Measurements from ENCODE around the gene ECEL1. TPM values are rescaled to one million over a fixed set of nuclear protein-coding genes. Genes with fewer than 3 reads are reported as not detected.

Gene ECEL1
- total and polyA plus RNA-seq, 2 experiments from 2014 or later: 1.1 to 1.2 TPM

- 76% methylated on average over 14 of the region's 15 CpGs for WGBS (ENCODE audit: low lambda C conversion rate, missing lambda C conversion rate)
- Histone ChIP-seq H4K20me1 (ENCODE audit: insufficient read depth, poor library complexity, severe bottlenecking) (no peaks in the 10 kb centered on the region), H2AFZ (no peak overlapping the region), H3K4me2 (no peak overlapping the region), H3K9me2 (replicated peaks; ENCODE audit: insufficient read depth) (no peaks in the 10 kb centered on the region), H3K4me1 (ENCODE audit: insufficient read depth) (no peaks in the 10 kb centered on the region), H3K36me3 (replicated peaks; ENCODE audit: insufficient read depth, low read depth) (no peaks in the 10 kb centered on the region), H3K27me3 (no peaks in the 10 kb centered on the region), H3K79me2 (no peaks in the 10 kb centered on the region), H3K4me3 (no peak overlapping the region), H3K27ac (no peak overlapping the region), H3K9me3 (ENCODE audit: low read depth) (no peaks in the 10 kb centered on the region)
- TF ChIP-seq CTCF (IDR thresholded peaks at IDR 0.05; ENCODE audit: poor library complexity) (no peak), EZH2 (IDR thresholded peaks at IDR 0.05; ENCODE audit: borderline replicate concordance) (no peak), EZH2phosphoT487 (IDR thresholded peaks at IDR 0.05; ENCODE audit: low read depth, severe bottlenecking, unreplicated experiment) (no peak)
- peak; percentile 5 for DNase-seq (ENCODE audit: low spot score)
Measured at GRCh38 chr2:232436381-232437194, 51.0 kb downstream of the ECEL1 start.

GRCh38 chr2:232435805-232436204 is 51.8 kb downstream of the ECEL1 start:
- DNase-seq (ENCODE audit: low spot score): no peak
- H2AFZ ChIP-seq: no peak overlapping the region
- no peaks in the 10 kb centered on the region for H3K36me3 ChIP-seq (replicated peaks; ENCODE audit: insufficient read depth, low read depth)
- 88% methylated on average over 7 of the region's 7 CpGs for WGBS (ENCODE audit: low lambda C conversion rate, missing lambda C conversion rate)
- no peaks in the 10 kb centered on the region for H3K9me2 ChIP-seq (replicated peaks; ENCODE audit: insufficient read depth)
- H3K4me2 ChIP-seq: no peak overlapping the region
- H3K79me2 ChIP-seq: no peaks in the 10 kb centered on the region
- H3K4me1 ChIP-seq (ENCODE audit: insufficient read depth): no peaks in the 10 kb centered on the region
- TF ChIP-seq EZH2 (IDR thresholded peaks at IDR 0.05; ENCODE audit: borderline replicate concordance) (no peak), CTCF (IDR thresholded peaks at IDR 0.05; ENCODE audit: poor library complexity) (no peak), EZH2phosphoT487 (IDR thresholded peaks at IDR 0.05; ENCODE audit: low read depth, severe bottlenecking, unreplicated experiment) (no peak)
- no peak overlapping the region for H3K27ac ChIP-seq
- H4K20me1 ChIP-seq (ENCODE audit: insufficient read depth, poor library complexity, severe bottlenecking): no peaks in the 10 kb centered on the region
- H3K27me3 ChIP-seq: no peaks in the 10 kb centered on the region
- no peak overlapping the region for H3K4me3 ChIP-seq
- no peaks in the 10 kb centered on the region for H3K9me3 ChIP-seq (ENCODE audit: low read depth)

- DNase-seq (ENCODE audit: low spot score): no peak
Measured at GRCh38 chr2:232435375-232435648, 52.3 kb downstream of the ECEL1 start.

More at GRCh38 chr2:232435375-232435648, 52.3 kb downstream of the ECEL1 start:
- no peaks in the 10 kb centered on the region for H3K36me3 ChIP-seq (replicated peaks; ENCODE audit: insufficient read depth, low read depth)
- H3K9me2 ChIP-seq (replicated peaks; ENCODE audit: insufficient read depth): no peaks in the 10 kb centered on the region
- no peaks in the 10 kb centered on the region for H4K20me1 ChIP-seq (ENCODE audit: insufficient read depth, poor library complexity, severe bottlenecking)
- no peak overlapping the region for H2AFZ ChIP-seq
- H3K4me2 ChIP-seq: no peak overlapping the region
- H3K4me3 ChIP-seq: no peak overlapping the region
- no peaks in the 10 kb centered on the region for H3K4me1 ChIP-seq (ENCODE audit: insufficient read depth)
- H3K27ac ChIP-seq: no peak overlapping the region
- H3K9me3 ChIP-seq (ENCODE audit: low read depth): no peaks in the 10 kb centered on the region
- 89% methylated on average over 4 of the region's 4 CpGs for WGBS (ENCODE audit: low lambda C conversion rate, missing lambda C conversion rate)
- no peaks in the 10 kb centered on the region for H3K79me2 ChIP-seq
- H3K27me3 ChIP-seq: no peaks in the 10 kb centered on the region
- TF ChIP-seq EZH2phosphoT487 (IDR thresholded peaks at IDR 0.05; ENCODE audit: low read depth, severe bottlenecking, unreplicated experiment): no peak
- no peak for TF ChIP-seq EZH2 (IDR thresholded peaks at IDR 0.05; ENCODE audit: borderline replicate concordance)
- TF ChIP-seq CTCF (IDR thresholded peaks at IDR 0.05; ENCODE audit: poor library complexity): no peak
